ENCODE data around the gene BSN. TPM values are rescaled to one million over a fixed set of nuclear protein-coding genes. Genes with fewer than 3 reads are reported as not detected.
"Not testable (repeated sequence)": the region's sequence is repeated elsewhere in the genome, so short reads cannot be mapped to it uniquely, and the experiment has no call there.

Gene BSN
- polyA plus RNA-seq, 3 donors = 1.2 to 1.5 (median 1.4) TPM

GRCh38 chr3:49685103-49685502 is 130.8 kb downstream of the BSN start:
- not testable (repeated sequence) for DNase-seq (ENCODE audit: extremely low read depth in 1 of 11, low read depth in 9 of 11, low spot score in 4 of 11)

- DNase-seq (ENCODE audit: extremely low read depth in 1 of 11, low read depth in 9 of 11, low spot score in 4 of 11) = not testable (repeated sequence)
Observed at GRCh38 chr3:49685846-49686245, 131.6 kb downstream of the BSN start.

- DNase-seq (ENCODE audit: extremely low read depth in 1 of 11, low read depth in 9 of 11, low spot score in 4 of 11) = not testable (repeated sequence)
Observed at GRCh38 chr3:49686346-49686745, 132.1 kb downstream of the BSN start.

GRCh38 chr3:49686769-49687423 is 132.6 kb downstream of the BSN start:
- peak in 4 of 11 donors; percentile 58 to 77 (median 68) for DNase-seq (ENCODE audit: extremely low read depth in 1 of 11, low read depth in 9 of 11, low spot score in 4 of 11)

GRCh38 chr3:49687424-49687795 is 133.1 kb downstream of the BSN start:
- DNase-seq (ENCODE audit: extremely low read depth in 1 of 11, low read depth in 9 of 11, low spot score in 4 of 11) = not testable (repeated sequence)

GRCh38 chr3:49688338-49689045 is 134.2 kb downstream of the BSN start:
- not testable (repeated sequence) for DNase-seq (ENCODE audit: extremely low read depth in 1 of 11, low read depth in 9 of 11, low spot score in 4 of 11)

GRCh38 chr3:49689046-49689907 is 135.0 kb downstream of the BSN start, which contains the start of the genes MST1 and RNF123:
Gene MST1 (minus strand): TSS chr3:49689474. CDS start chr3:49688691, 783 bp downstream.
Gene RNF123 (plus strand): TSS chr3:49689557. CDS start chr3:49691166, 1,609 bp downstream.
- DNase-seq (ENCODE audit: extremely low read depth in 1 of 11, low read depth in 9 of 11, low spot score in 4 of 11) = peak; percentile 78 to 94 (median 91)

GRCh38 chr3:49689908-49690624 is 135.8 kb downstream of the BSN start:
- DNase-seq (ENCODE audit: extremely low read depth in 1 of 11, low read depth in 9 of 11, low spot score in 4 of 11) = not testable (repeated sequence)

- not testable (repeated sequence) for DNase-seq (ENCODE audit: extremely low read depth in 1 of 11, low read depth in 9 of 11, low spot score in 4 of 11)
Observed at GRCh38 chr3:49690856-49691255, 136.6 kb downstream of the BSN start.

GRCh38 chr3:49691481-49691880 is 137.2 kb downstream of the BSN start:
- DNase-seq (ENCODE audit: extremely low read depth in 1 of 11, low read depth in 9 of 11, low spot score in 4 of 11) = not testable (repeated sequence)

- DNase-seq (ENCODE audit: extremely low read depth in 1 of 11, low read depth in 9 of 11, low spot score in 4 of 11) = not testable (repeated sequence)
Observed at GRCh38 chr3:49694409-49695070, 140.3 kb downstream of the BSN start.

GRCh38 chr3:49695350-49696015 is 141.2 kb downstream of the BSN start:
- DNase-seq (ENCODE audit: extremely low read depth in 1 of 11, low read depth in 9 of 11, low spot score in 4 of 11) = not testable (repeated sequence)

GRCh38 chr3:49699281-49699979 is 145.2 kb downstream of the BSN start:
- DNase-seq (ENCODE audit: extremely low read depth in 1 of 11, low read depth in 9 of 11, low spot score in 4 of 11) = no peak

GRCh38 chr3:49700014-49700413 is 145.7 kb downstream of the BSN start:
- no peak for DNase-seq (ENCODE audit: extremely low read depth in 1 of 11, low read depth in 9 of 11, low spot score in 4 of 11)

- DNase-seq (ENCODE audit: extremely low read depth in 1 of 11, low read depth in 9 of 11, low spot score in 4 of 11) = no peak
Observed at GRCh38 chr3:49700453-49701128, 146.3 kb downstream of the BSN start.

GRCh38 chr3:49701388-49702077 is 147.3 kb downstream of the BSN start:
- no peak for DNase-seq (ENCODE audit: extremely low read depth in 1 of 11, low read depth in 9 of 11, low spot score in 4 of 11)
